Measurements from ENCODE around the gene NFIA. TPM values are rescaled to one million over a fixed set of nuclear protein-coding genes. Genes with fewer than 3 reads are reported as not detected.

The NFIA gene
- total and polyA plus RNA-seq, 2 donors (not counting 1 experiment from before 2014, with no cell fraction given): 0.28 to 0.54 TPM

DNA sequence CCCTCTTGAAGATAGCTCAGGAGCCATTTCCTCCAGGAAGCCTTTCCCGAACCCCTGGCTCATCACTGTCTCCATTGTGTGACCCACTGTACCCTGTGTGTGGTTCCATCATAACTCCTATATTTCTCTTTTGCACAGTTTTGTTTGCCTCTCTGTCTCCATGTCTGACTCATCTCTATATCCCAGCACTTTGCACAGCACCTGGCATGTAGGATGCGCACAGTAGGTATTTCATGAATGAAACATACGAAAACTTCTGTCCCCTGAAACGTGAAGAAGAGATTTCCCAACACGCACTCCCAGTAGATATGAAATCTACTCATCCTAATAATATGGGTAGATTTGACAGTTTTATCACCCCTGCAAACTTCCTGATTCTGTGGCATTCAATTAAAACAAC is 275.2 kb downstream of the NFIA start:
- no peaks in the 10 kb centered on the region for H3K9me3 ChIP-seq (ENCODE audit: control extremely low read depth in 1 of 3, control insufficient read depth in 2 of 3, insufficient read depth in 1 of 3, low read length in 2 of 3)
- ChIA-PET CTCF (no interaction called here), POLR2A (no interaction called here)
- no peaks in the 10 kb centered on the region for H3K79me2 ChIP-seq (ENCODE audit: control insufficient read depth, insufficient read depth, low read length)
- no peaks in the 10 kb centered on the region for H4K20me1 ChIP-seq (ENCODE audit: control insufficient read depth, insufficient read depth, low read length, poor library complexity, severe bottlenecking)
- no peak overlapping the region for H3K4me3 ChIP-seq (ENCODE audit: control extremely low read depth in 1 of 5, extremely low read depth in 1 of 5, insufficient read depth in 1 of 5, low read depth in 2 of 5, low read length in 4 of 5)
- no peak overlapping the region for H3K9ac ChIP-seq (ENCODE audit: low read length)
- H3K9me3 Mint-ChIP-seq (ENCODE audit: insufficient read depth): no peaks in the 10 kb centered on the region
- TF ChIP-seq, protein P1, sequence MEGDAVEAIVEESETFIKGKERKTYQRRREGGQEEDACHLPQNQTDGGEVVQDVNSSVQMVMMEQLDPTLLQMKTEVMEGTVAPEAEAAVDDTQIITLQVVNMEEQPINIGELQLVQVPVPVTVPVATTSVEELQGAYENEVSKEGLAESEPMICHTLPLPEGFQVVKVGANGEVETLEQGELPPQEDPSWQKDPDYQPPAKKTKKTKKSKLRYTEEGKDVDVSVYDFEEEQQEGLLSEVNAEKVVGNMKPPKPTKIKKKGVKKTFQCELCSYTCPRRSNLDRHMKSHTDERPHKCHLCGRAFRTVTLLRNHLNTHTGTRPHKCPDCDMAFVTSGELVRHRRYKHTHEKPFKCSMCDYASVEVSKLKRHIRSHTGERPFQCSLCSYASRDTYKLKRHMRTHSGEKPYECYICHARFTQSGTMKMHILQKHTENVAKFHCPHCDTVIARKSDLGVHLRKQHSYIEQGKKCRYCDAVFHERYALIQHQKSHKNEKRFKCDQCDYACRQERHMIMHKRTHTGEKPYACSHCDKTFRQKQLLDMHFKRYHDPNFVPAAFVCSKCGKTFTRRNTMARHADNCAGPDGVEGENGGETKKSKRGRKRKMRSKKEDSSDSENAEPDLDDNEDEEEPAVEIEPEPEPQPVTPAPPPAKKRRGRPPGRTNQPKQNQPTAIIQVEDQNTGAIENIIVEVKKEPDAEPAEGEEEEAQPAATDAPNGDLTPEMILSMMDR (IDR thresholded peaks at IDR 0.05): no peak
- no peak for TF ChIP-seq EZH2 (IDR thresholded peaks at IDR 0.05; ENCODE audit: borderline replicate concordance, insufficient read depth, low read depth, low read length, poor library complexity, severe bottlenecking)
- no peaks in the 10 kb centered on the region for H3K4me1 Mint-ChIP-seq
- intact Hi-C loops (cut with micrococcal nuclease): no loop called here
- DNase-seq (no peak), ATAC-seq (ENCODE audit: low read depth) (no peak)
- H3K27ac ChIP-seq (ENCODE audit: low read length in 2 of 2): no peak overlapping the region
- no peak overlapping the region for H2AFZ ChIP-seq (ENCODE audit: insufficient read depth, low read depth, low read length, poor library complexity, severe bottlenecking)
- no peaks in the 10 kb centered on the region for H3K4me1 ChIP-seq (ENCODE audit: control insufficient read depth in 2 of 2, insufficient read depth in 2 of 2, low read length in 2 of 2)
- no peak overlapping the region for H3K4me2 ChIP-seq (replicated peaks; ENCODE audit: low read depth, low read length, poor library complexity, severe bottlenecking)
- no peaks in the 10 kb centered on the region for H3K36me3 ChIP-seq (replicated peaks in 1 of 2; ENCODE audit: control extremely low read depth in 1 of 2, control insufficient read depth in 1 of 2, extremely low read depth in 1 of 2, insufficient read depth in 2 of 2, low read length in 1 of 2)
- H3K27me3 ChIP-seq (replicated peaks in 1 of 4; ENCODE audit: control extremely low read depth in 1 of 4, control insufficient read depth in 3 of 4, insufficient read depth in 4 of 4, low read length in 3 of 4): no peaks in the 10 kb centered on the region
- H3K27me3 Mint-ChIP-seq: peaks cover 3% of the 10 kb centered on the region
- 93% methylated on average over 1 of the region's 5 CpGs for WGBS (ENCODE audit: insufficient coverage)
- no peak overlapping the region for H3K27ac Mint-ChIP-seq
- no peak overlapping the region for H3K4me3 Mint-ChIP-seq

DNA sequence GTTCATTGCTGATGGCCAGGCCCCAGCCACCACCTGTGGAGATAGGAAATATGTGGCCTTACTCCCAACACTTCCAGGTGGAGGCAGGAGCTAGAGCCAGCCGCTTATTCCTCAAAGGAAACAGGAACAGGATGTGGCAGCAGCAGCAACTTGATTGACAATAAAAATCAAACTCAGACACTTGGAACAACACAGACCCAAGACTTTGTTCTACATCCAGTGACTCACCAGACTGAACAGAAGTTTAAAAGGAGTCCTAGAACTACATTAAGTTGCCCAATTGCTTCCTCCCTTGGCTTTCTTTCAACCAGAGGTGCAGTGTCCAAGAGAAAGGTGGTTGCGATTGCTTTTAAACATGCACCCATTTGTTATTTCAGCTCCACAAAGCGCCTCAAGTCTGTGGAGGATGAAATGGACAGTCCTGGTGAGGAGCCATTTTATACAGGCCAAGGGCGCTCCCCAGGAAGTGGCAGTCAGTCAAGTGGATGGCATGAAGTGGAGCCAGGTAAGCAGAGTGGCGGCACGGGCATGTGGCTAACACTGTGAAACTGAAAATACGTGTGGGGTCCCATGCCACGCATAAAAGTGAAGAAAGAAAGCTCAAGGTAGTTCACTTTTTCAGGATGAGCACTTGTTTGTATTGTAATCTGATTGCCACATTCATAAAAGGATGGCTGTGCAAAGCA is 276.6 kb downstream of the NFIA start:
- Histone ChIP-seq H3K4me2 (replicated peaks; ENCODE audit: low read depth, low read length, poor library complexity, severe bottlenecking) (no peak overlapping the region), H4K20me1 (ENCODE audit: control insufficient read depth, insufficient read depth, low read length, poor library complexity, severe bottlenecking) (no peaks in the 10 kb centered on the region), H3K4me1 (ENCODE audit: control insufficient read depth in 2 of 2, insufficient read depth in 2 of 2, low read length in 2 of 2) (no peaks in the 10 kb centered on the region), H3K27me3 (replicated peaks in 1 of 4; ENCODE audit: control extremely low read depth in 1 of 4, control insufficient read depth in 3 of 4, insufficient read depth in 4 of 4, low read length in 3 of 4) (no peaks in the 10 kb centered on the region), H3K79me2 (ENCODE audit: control insufficient read depth, insufficient read depth, low read length) (no peaks in the 10 kb centered on the region), H3K4me3 (ENCODE audit: control extremely low read depth in 1 of 5, extremely low read depth in 1 of 5, insufficient read depth in 1 of 5, low read depth in 2 of 5, low read length in 4 of 5) (no peak overlapping the region), H2AFZ (ENCODE audit: insufficient read depth, low read depth, low read length, poor library complexity, severe bottlenecking) (no peak overlapping the region), H3K9me3 (ENCODE audit: control extremely low read depth in 1 of 3, control insufficient read depth in 2 of 3, insufficient read depth in 1 of 3, low read length in 2 of 3) (no peaks in the 10 kb centered on the region), H3K36me3 (replicated peaks in 1 of 2; ENCODE audit: control extremely low read depth in 1 of 2, control insufficient read depth in 1 of 2, extremely low read depth in 1 of 2, insufficient read depth in 2 of 2, low read length in 1 of 2) (no peaks in the 10 kb centered on the region), H3K9ac (ENCODE audit: low read length) (no peak overlapping the region), H3K27ac (ENCODE audit: low read length in 2 of 2) (no peak overlapping the region)
- ChIA-PET POLR2A (no interaction called here), CTCF (no interaction called here)
- no peak overlapping the region for H3K4me3 Mint-ChIP-seq
- no peak overlapping the region for H3K27ac Mint-ChIP-seq
- TF ChIP-seq, protein P1 (IDR thresholded peaks at IDR 0.05): no peak
- no peak for TF ChIP-seq EZH2 (IDR thresholded peaks at IDR 0.05; ENCODE audit: borderline replicate concordance, insufficient read depth, low read depth, low read length, poor library complexity, severe bottlenecking)
- WGBS (ENCODE audit: insufficient coverage): 91% methylated on average over 6 of the region's 8 CpGs
- no peak for DNase-seq
- H3K4me1 Mint-ChIP-seq: no peaks in the 10 kb centered on the region
- H3K9me3 Mint-ChIP-seq (ENCODE audit: insufficient read depth): no peaks in the 10 kb centered on the region
- intact Hi-C loops (cut with micrococcal nuclease): no loop called here
- no peak for ATAC-seq (ENCODE audit: low read depth)
- H3K27me3 Mint-ChIP-seq: peaks cover 3% of the 10 kb centered on the region

Data from B cell (primary cell).